Activated B cell treated with CpG ODN at 0.5 μM for 24 hours (primary cell): ENCODE data around the gene PARD6A. TPM values are rescaled to one million over a fixed set of nuclear protein-coding genes. Genes with fewer than 3 reads are reported as not detected.

Experiments
- ATAC-seq: fragments of 200-7000 bp; cut with Tn5 transposase; one replicate; pipeline ENCODE4 v1.10.0; 2021; ENCODE audit warnings: low read depth, mild to moderate bottlenecking, moderate library complexity
- CTCF ChIA-PET: fragments of 350-600 bp; sonication (Branson Sonifier 250); formaldehyde crosslinking; loops from one replicate; lab custom pipeline; 2021; ENCODE audit warnings: antibody characterized with exemption; lab: Charles Lee
- POLR2A ChIA-PET: fragments of 350-600 bp; sonication (Branson Sonifier 250); formaldehyde crosslinking; loops from one replicate; lab custom pipeline; 2021; ENCODE audit warnings: antibody characterized with exemption; lab: Charles Lee
- DNase-seq: peaks from one replicate; pipeline ENCODE4 v3.0.0; 2022
- H3K27ac Mint-ChIP-seq: one replicate; pipeline ENCODE4 v1.8.0; 2020; ENCODE audit warnings: mixed read lengths
- H3K27me3 Mint-ChIP-seq: one replicate; pipeline ENCODE4 v1.8.0; 2021; ENCODE audit warnings: mixed read lengths
- H3K36me3 Mint-ChIP-seq: one replicate; pipeline ENCODE4 v1.8.0; 2021; ENCODE audit warnings: low read depth, mixed read lengths
- H3K4me1 Mint-ChIP-seq: one replicate; pipeline ENCODE4 v1.8.0; 2021; ENCODE audit warnings: mixed read lengths
- H3K4me3 Mint-ChIP-seq: one replicate; pipeline ENCODE4 v1.8.0; 2020; ENCODE audit warnings: mild to moderate bottlenecking, mixed read lengths
- H3K9me3 Mint-ChIP-seq: one replicate; pipeline ENCODE4 v1.8.0; 2020; ENCODE audit warnings: mixed read lengths
- CTCF ChIP-seq: fragments of 200-600 bp; IDR thresholded peaks from one replicate; pipeline ENCODE4 v1.8.0; 2022; ENCODE audit warnings: antibody characterized with exemption, mild to moderate bottlenecking
- intact Hi-C: fragments of 100-400 bp; cut with micrococcal nuclease; formaldehyde crosslinking; loops from one replicate; pipeline ENCODE4 v1.15.1; 2024
- total RNA-seq: library from RNA; stranded (reverse); gene quantifications from 2 replicates; pipeline ENCODE4 v1.2.3, GENCODE V29; 2022

The PARD6A gene
- total RNA-seq, 1 donor from 2014 or later, result 5.9 TPM

- Mint-ChIP-seq H3K27ac (peak overlapping the region; percentile 3), H3K27me3 (no peaks in the 10 kb centered on the region), H3K4me3 (no peak overlapping the region), H3K9me3 (no peaks in the 10 kb centered on the region), H3K4me1 (peaks cover 42% of the 10 kb centered on the region), H3K36me3 (peaks cover 14% of the 10 kb centered on the region)
- intact Hi-C loops, result loop anchor here (1.0 to 2.0 kb wide), 5 partner anchors 46 to 367 kb away; partner anchors contain the start of gene GFOD2
- CTCF ChIA-PET, result interaction anchor here (0.7 to 2.2 kb wide), 24 partner anchors 10 to 555 kb away, joined by 3 to 12 read pairs (median 4); partner anchors contain the start of gene ATP6V0D1
- no peak for TF ChIP-seq CTCF
- DNase-seq (no peak), ATAC-seq (peak; percentile 42)
- POLR2A ChIA-PET, result interaction anchor here (0.9 to 1.5 kb wide), 3 partner anchors 131 to 262 kb away, joined by 3 to 9 read pairs (median 4); no protein-coding TSS in a partner anchor
These were observed 12.2 kb downstream of the PARD6A start for GRCh38 chr16:67672739-67673662.

DNA sequence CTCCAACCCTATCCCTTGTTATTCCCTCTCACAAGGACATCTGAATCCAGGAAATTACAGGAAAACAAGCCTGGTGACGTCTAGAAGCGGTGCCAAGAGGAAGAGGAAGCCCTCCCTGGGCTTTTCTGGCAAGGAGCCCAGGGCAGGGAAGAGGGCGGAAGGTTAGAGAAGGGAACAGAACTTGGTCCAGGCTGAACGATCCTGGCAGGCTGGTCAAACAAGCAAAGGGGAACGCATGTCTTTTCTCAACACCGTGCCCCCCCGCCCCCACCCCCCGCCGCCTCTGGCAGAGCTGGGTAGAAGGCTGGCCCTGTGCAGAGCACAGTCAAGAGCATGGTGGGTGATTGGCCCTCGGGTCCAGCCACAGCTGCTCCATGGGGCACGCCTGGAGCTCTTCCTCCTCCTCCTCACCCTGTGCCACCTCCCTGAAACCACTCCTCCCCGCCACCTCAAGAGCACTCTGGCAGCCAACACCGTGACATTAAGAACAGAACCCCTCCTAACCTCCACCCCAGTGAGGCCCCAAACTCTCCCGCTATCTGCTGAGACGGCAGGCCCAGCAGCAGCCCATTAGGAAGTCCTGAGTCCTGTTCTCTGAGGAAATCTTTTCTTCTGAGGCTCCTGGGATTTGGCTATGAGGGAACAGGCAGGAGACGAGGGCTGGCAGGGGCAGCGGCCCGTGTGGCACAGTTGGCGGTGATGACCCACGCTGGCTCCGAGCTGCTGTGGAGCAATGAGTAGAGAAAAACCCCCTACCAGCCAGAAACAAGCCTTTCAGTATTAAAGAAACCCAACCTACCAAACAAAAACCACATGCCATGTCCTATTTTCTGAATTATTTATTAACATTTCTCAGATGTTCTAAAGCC is 13.2 kb downstream of the PARD6A start:
- Mint-ChIP-seq H3K27me3 (no peaks in the 10 kb centered on the region), H3K9me3 (no peaks in the 10 kb centered on the region), H3K4me3 (no peak overlapping the region), H3K27ac (peak overlapping the region; percentile 56), H3K36me3 (peaks cover 14% of the 10 kb centered on the region), H3K4me1 (peaks cover 34% of the 10 kb centered on the region)
- ATAC-seq (no peak), DNase-seq (no peak)
- no peak for TF ChIP-seq CTCF
- CTCF ChIA-PET, result interaction anchor here (1.5 to 2.2 kb wide), 4 partner anchors 127 to 554 kb away, joined by 5 to 9 read pairs (median 6); no protein-coding TSS in a partner anchor
- intact Hi-C loops, result loop anchor here (2.0 kb wide), 1 partner anchor 45 kb away; the partner anchor contains the start of gene GFOD2
- POLR2A ChIA-PET, result interaction anchor here (0.5 to 1.2 kb wide), 4 partner anchors 44 to 195 kb away, joined by 3 to 11 read pairs (median 5); no protein-coding TSS in a partner anchor

DNA sequence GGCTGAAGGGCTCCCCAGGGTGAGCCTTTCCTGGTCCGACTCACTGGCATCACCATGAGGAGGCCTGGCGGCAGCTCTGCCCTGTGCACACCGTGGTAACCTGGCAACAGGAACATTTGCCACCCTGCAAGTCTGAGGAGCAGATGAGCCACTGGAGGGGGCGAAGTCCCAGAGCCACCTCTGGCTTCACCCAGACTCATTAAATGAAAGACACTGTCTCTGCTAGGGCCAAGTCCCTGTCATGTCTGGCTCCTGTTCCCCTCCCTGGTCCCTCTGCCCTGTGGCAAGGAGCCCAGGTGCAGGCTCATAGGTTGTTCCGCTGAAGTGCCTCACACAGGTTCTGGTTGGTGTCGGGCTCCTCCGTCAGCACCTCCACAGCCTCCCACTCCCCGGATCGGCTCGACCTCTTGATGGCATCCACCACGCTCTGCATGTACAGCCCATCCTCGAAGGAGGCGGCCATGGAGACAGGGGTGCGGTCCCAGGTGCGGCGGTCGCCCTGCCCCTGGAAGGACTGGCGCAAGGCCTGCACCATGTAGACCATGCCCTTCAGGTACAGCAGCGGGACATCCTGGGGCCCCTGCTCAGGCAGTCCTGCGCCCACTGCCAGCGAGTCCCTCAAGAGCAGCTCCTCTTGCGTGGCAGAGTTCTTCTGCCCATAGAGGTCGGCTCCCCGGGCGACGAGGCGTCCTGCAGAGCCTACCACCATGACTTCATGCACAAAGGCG is 14.3 kb downstream of the PARD6A start:
- no peaks in the 10 kb centered on the region for H3K27me3 Mint-ChIP-seq
- no peak for ATAC-seq
- intact Hi-C loops, result no loop called here
- ChIA-PET CTCF (no interaction called here), POLR2A (interaction anchor here (0.6 to 1.2 kb wide), 2 partner anchors 43 to 194 kb away, joined by 3 read pairs; no protein-coding TSS in a partner anchor)
- no peaks in the 10 kb centered on the region for H3K9me3 Mint-ChIP-seq
- peak overlapping the region; percentile 14 for H3K27ac Mint-ChIP-seq
- no peak for TF ChIP-seq CTCF
- no peak for DNase-seq
- H3K36me3 Mint-ChIP-seq, result peaks cover 14% of the 10 kb centered on the region
- no peak overlapping the region for H3K4me3 Mint-ChIP-seq
- peaks cover 23% of the 10 kb centered on the region for H3K4me1 Mint-ChIP-seq

- peaks cover 16% of the 10 kb centered on the region for H3K36me3 Mint-ChIP-seq
- H3K9me3 Mint-ChIP-seq, result no peaks in the 10 kb centered on the region
- no peak overlapping the region for H3K4me3 Mint-ChIP-seq
- peaks cover 23% of the 10 kb centered on the region for H3K4me1 Mint-ChIP-seq
- no peak for TF ChIP-seq CTCF
- H3K27me3 Mint-ChIP-seq, result no peaks in the 10 kb centered on the region
- no peak for ATAC-seq
- CTCF ChIA-PET, result no interaction called here
- POLR2A ChIA-PET, result no interaction called here
- no peak for DNase-seq
- intact Hi-C loops, result no loop called here
- no peak overlapping the region for H3K27ac Mint-ChIP-seq
These were observed 14.8 kb downstream of the PARD6A start for GRCh38 chr16:67675579-67675935.
